Activated naive CD8-positive, alpha-beta T cell treated with anti-CD3 and anti-CD28 coated beads, Interleukin-2, amount 50 U/mL, for 16 hours (primary cell): ENCODE measurements around the gene CNNM4.
A peak's percentile ranks its signal among the peaks of the same experiment; 100 is the strongest.

Source experiments
- DNase-seq: peaks from one replicate; pipeline ENCODE4 v3.0.0-alpha.2; 2020; ENCODE audit warnings: low read depth, low spot score

The CNNM4 gene

DNA sequence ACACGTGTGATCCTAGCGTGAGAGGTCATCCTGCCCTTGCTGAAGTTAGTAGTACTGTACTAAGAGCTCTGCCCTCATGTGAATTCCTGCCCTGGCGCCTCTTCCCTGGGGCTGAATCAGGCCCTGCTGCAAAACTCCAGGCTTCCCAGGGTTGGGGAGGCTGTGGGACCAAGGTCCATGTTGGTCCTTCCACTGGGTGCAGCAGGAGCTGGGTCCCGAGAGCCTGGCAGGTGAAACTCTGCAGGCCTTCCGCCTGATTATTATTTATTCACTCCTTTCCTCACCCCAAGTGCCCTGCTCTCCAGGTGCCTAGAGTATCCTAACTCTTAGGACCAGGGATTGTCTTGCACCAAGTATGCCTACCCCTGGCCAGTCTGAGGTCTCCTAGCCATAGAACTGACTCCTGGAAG, 50.1 kb downstream of the CNNM4 start:
- DNase-seq = no peak

DNA sequence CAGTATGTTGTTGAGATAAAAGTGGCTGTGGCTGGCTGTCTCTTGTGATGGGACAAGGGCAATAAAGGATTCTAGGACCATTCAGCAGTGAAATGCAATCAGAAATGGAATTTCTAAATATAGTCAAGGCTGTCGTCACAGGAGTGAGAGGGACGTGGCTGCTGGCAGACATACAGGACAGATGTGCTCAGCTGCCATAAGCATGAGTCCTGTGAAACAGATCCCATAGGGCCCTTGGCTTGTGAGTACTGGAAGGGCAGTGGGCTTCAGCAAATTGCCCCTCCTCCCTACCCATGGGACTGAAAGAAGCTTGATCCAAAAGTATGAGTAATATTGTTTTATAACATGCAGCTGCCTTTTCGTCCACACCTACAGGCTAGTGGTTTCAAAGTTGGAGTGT, 51.2 kb downstream of the CNNM4 start:
- no peak for DNase-seq

- no peak for DNase-seq
Observed at GRCh38 chr2:96813656-96814055, 53.0 kb downstream of the CNNM4 start.

DNA sequence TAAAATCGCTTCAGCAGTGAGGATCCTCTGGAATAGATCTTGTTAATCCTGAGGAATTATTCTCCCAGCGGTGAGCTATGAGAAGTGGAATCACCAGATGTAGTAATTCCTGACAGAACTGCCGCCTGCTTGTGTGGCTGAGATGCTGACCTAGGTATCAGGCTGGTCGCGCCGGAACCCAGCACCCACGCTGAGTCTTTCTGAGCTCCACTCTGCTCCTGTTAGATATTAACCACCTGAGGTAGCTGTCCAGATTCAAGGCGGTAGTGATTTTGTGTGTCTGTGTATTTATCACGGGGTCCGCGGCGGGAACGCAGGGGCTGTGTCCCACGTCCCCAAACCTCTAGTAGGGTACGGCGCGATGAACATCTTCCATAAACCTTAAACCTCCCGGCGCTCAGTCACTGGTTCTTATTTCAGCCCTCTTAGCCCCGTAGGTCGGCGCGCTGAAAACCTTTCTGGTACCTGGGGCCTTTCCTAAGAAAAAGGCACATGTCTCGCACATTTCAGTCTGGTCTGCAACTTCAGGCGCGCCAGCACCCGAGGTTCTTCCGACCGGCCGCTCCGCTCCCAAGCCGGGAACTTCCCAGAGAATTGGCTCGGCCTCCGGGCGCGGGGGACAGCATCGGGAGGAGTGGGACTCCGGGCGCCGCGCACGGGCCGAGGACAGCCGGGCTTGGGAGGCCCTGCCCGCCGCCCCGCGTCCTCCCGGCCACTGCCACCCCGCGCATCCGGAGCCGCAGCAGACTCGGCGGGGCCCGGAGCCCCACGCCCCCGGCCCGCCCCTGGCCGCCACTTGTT, 54.8 kb downstream of the CNNM4 start:
- no peak for DNase-seq

- DNase-seq = peak; percentile 94
Observed at GRCh38 chr2:96816127-96816835, 55.6 kb downstream of the CNNM4 start, which contains the start of gene CNNM3. Gene CNNM3 (plus strand): TSS chr2:96816268. CDS start chr2:96816278, 10 bp downstream.

GRCh38 chr2:96816836-96817702, 56.4 kb downstream of the CNNM4 start:
- DNase-seq = no peak

DNA sequence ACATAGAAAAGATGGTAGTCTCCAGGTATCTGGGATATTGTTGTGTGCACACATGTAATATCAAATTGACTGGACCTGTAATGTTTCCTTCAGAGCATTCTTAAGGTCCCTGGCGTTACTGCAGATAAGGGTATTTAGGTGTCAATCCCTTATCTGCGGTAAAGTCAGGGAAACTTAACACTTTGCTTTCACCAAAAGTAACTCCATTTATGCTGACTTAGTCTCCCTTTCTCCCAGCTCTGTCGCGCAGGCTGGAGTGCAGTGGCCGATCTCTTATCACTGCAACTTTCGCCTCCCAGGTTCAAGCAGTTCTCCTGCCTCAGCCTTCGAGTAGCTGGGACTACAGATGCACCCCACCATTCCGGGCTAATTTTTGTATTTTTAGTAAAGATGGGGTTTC, 57.2 kb downstream of the CNNM4 start:
- no peak for DNase-seq

DNA sequence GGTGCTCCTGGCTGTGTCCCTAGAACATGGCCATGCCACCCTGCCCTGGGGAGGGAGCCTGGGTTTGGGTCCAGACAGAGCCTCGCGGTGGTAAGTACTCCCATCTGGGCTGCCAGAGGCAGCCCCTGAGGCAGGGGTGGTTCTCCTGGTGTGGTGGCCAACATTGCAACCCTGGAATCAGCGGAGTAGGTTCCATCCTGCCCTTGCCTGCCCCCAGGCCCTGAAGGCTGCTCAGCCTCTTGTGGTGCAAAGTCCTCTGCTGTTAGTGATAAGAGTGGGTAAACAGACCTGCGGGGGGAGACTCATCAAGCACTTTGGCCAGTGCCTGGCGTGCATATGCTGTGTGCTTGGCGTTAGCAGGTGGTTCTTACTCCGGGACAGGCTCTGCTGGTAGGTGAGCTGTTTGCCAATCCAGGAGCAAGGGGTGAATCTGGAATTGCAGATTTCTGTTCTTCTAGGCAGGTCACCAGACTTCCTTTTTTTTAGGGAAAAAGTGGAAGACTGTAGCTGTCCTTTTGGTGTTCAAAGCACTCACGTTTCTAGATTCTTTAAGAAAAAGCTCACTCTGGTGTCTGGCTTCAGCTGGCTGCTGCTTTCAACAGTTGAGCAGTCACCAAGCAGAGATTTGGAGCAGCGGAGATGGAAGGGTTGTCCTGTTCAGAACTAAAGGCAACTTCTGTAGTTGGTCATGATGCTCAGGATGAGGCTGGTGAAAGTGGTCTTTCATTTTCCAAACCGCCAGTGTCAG, 58.6 kb downstream of the CNNM4 start:
- DNase-seq = no peak

DNA sequence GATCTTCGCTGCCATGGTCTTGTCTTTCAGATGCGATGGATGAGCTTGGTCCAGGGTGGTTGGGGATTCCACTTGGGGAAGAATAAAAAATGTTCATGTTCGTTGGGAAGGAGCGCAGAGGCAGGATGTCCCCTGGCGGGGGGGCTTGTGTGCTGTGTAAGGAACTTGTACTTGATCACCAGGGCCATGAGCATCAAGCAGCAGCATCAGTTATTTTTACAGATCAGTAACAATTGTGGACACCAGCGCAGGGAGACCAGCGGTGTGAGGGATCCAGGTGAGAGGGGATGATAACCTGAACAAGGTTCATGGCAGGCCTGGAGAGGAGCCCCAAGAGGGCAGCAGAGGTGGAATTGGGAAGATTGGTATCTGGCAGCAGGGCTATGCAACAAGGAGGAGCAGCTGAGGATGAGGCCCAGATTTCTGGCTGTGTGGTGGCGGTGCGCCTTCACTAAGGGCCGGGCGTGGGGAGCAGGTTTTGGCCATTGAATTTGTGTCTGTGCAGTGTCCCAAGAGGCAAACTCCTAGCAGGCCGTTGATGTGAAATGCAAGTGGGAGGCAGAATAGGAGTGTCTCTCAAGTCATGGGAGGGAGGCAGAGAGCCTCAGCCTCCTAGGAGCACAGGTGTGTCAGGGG, 59.3 kb downstream of the CNNM4 start:
- no peak for DNase-seq

DNA sequence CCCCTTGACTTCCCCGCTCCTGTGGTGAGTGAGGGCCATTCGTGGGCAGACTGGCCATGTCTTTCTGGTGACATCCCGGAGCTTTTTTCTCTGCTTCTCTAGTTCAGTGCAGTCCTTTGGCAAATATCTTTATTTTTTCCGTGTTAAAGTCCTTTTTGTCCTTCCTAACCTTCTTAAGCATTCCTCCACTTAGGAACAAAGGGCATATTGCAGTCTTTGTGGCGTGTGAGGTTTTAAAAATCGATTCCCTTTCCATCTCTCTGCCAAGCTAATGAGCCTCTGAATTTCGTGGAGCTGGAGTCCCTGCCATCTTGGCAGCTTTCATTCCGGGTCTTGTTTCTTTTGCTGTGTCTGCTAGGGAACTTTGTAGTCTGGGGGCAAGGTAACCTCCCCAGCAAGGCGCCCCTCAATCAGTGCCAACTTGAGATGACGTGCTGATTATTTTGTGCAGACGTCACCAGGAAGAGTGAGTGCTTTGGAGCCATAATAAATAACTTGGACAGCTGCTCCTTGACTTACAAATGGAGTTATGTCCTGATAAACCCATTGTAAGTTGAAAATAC, 60.5 kb downstream of the CNNM4 start:
- DNase-seq = no peak

DNA sequence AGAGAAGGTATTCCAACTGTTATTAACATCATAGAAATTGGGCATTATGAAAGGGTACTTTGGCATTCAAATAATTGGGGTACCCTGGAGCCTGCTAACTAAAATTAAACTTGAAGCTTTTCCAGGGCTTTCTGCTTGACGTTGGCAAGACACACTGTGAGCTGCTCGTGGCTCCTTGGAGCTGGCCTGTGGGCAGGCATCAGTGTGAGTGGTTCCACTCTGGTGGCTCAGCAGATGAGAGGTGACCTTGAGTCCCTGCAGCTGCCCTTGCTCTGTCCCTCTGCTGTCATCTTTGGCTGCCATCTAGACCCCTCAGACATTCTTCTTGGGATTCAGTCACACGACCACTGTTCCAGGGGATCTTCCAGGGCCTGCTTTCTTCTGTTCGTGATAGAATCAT, 62.1 kb downstream of the CNNM4 start:
- DNase-seq = no peak

DNA sequence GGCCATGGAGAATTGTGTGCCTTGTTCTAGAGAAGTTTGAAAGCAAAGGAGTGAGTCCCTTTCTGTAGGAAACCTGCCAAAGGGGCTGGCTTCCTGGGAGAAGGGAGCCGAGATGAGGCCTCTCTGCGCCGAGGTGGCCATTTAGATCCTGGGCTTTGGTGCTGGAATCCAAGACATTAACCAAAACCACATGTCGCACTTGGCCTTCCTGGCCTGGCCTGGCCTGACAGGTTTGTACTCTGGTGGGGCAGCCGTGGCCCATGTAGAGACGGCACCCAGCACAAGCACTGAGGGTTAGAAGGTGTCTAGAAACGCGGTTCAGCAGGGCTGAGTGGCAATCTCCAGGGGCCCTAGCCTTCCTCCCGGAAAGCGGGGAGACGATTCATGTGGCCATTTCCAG, 62.5 kb downstream of the CNNM4 start:
- DNase-seq = no peak

DNA sequence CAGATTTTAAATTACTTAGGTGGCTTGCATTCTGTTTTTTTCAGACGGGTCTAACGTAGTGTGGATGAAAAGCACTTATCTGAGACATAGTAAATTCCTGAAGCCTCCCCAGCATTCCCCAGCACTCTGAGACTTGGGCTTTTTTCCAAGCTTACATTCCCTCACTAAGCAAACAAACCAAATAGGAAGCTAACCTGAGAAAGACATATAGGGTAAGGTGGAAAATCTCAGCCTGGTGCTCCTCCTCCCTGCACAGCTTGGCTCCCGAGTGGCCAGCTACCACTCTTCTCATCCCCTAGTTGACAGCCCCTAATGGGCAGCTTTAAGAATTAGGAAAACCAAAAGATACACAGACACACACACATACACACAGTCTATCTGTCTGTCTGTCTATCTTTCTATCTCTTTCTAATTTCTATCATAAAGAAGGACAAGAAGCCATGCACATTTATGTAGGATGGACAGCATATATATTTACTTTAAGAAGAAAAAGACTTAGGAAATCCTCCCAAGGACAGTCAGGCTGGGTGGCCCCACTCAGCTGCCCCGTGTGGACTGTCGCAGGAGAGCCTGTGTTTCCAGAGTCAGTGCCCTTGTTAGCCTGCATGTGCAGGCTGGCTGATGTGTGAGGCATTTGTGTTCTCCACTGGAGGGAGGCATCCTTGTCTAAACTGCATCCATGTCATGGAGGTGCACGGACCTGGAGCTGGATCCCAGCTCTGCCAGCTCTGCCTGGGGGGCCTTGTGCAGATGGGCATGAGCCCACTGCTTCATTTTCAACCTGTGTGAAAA, 63.6 kb downstream of the CNNM4 start:
- no peak for DNase-seq

DNA sequence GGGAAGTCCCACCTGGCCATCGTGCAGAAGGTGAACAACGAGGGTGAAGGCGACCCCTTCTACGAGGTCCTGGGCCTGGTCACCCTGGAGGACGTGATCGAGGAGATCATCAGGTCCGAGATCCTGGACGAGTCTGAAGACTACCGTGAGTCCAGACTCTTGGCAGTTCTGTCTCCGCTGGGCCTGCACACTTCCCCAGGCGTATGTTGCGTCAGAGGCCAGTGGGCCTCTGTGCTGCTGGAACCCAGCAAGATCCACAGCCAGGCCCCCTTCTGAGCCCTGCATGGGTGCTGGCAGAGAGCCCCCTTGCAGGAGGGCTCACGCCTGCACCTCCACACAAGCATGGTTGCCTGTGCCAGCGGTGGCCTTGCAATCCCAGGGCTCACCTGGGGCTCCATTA, 64.4 kb downstream of the CNNM4 start:
- no peak for DNase-seq

- DNase-seq = no peak
Observed at GRCh38 chr2:96826546-96827278, 66.0 kb downstream of the CNNM4 start.

GRCh38 chr2:96828436-96828835, 67.7 kb downstream of the CNNM4 start:
- no peak for DNase-seq

- no peak for DNase-seq
Observed at GRCh38 chr2:96828874-96829273, 68.2 kb downstream of the CNNM4 start.

- DNase-seq = no peak
Observed at GRCh38 chr2:96830044-96830562, 69.4 kb downstream of the CNNM4 start.

GRCh38 chr2:96831679-96832078, 71.0 kb downstream of the CNNM4 start:
- DNase-seq = no peak
